Measurements from ENCODE around the gene CYTIP. TPM values are rescaled to one million over a fixed set of nuclear protein-coding genes. Genes with fewer than 3 reads are reported as not detected.

CYTIP gene
- polyA plus RNA-seq (2011; rRNA removed), result not detected in 2 replicates
- not detected in 2 replicates for polyA minus RNA-seq (2011; rRNA and poly(A)+ RNA removed)

GRCh38 chr2:157443795-157444640, at the start of gene CYTIP:
CYTIP (minus strand) TSS chr2:157444089; CDS start chr2:157444020, 69 bp downstream.
- no peak for DNase-seq (ENCODE audit: low read depth, low spot score)
- ChIA-PET POLR2A (no interaction called here), CTCF (no interaction called here)

GRCh38 chr2:157492189-157492773, 48.4 kb upstream of the CYTIP start:
- Histone ChIP-seq H3K4me3 (ENCODE audit: low read depth, low read length) (no peak overlapping the region), H3K27ac (ENCODE audit: low read depth, low read length) (no peak overlapping the region), H3K27me3 (ENCODE audit: control insufficient read depth, insufficient read depth, low read length) (no peaks in the 10 kb centered on the region), H3K9me3 (ENCODE audit: control insufficient read depth, insufficient read depth, low read length) (no peaks in the 10 kb centered on the region)
- TF ChIP-seq CTCF (IDR thresholded peaks at IDR 0.05; ENCODE audit: low read depth, low read length), result peak; percentile 83
- CTCF ChIA-PET, result interaction anchor here (0.6 to 1.5 kb wide), 22 partner anchors 9 to 1262 kb away, joined by 3 to 8 read pairs (median 3); no protein-coding TSS in a partner anchor
- peak; percentile 34 for DNase-seq (ENCODE audit: low read depth, low spot score)
- POLR2A ChIA-PET, result no interaction called here

More at GRCh38 chr2:157443795-157444640, at the start of gene CYTIP:
- Histone ChIP-seq H3K27me3 (ENCODE audit: control insufficient read depth, insufficient read depth, low read length) (no peaks in the 10 kb centered on the region), H3K9me3 (ENCODE audit: control insufficient read depth, insufficient read depth, low read length) (no peaks in the 10 kb centered on the region), H3K27ac (ENCODE audit: low read depth, low read length) (no peak within 1 kb of the TSS), H3K4me3 (ENCODE audit: low read depth, low read length) (no peak within 1 kb of the TSS)
- TF ChIP-seq CTCF (IDR thresholded peaks at IDR 0.05; ENCODE audit: low read depth, low read length), result no peak

- CTCF ChIA-PET, result interaction anchor here (2.2 kb wide), 1 partner anchor 521 kb away, joined by 15 read pairs; no protein-coding TSS in a partner anchor
- TF ChIP-seq CTCF (IDR thresholded peaks at IDR 0.05; ENCODE audit: low read depth, low read length), result no peak
- H3K27me3 ChIP-seq (ENCODE audit: control insufficient read depth, insufficient read depth, low read length), result no peaks in the 10 kb centered on the region
- no peaks in the 10 kb centered on the region for H3K9me3 ChIP-seq (ENCODE audit: control insufficient read depth, insufficient read depth, low read length)
- POLR2A ChIA-PET, result no interaction called here
- no peak overlapping the region for H3K27ac ChIP-seq (ENCODE audit: low read depth, low read length)
- H3K4me3 ChIP-seq (ENCODE audit: low read depth, low read length), result no peak overlapping the region
- DNase-seq (ENCODE audit: low read depth, low spot score), result no peak
Observed at GRCh38 chr2:157489983-157490382, 46.1 kb upstream of the CYTIP start.

- POLR2A ChIA-PET, result no interaction called here
Observed at GRCh38 chr2:157488877-157489276, 45.0 kb upstream of the CYTIP start.

More at GRCh38 chr2:157488877-157489276, 45.0 kb upstream of the CYTIP start:
- no peak for DNase-seq (ENCODE audit: low read depth, low spot score)
- H3K27ac ChIP-seq (ENCODE audit: low read depth, low read length), result no peak overlapping the region
- TF ChIP-seq CTCF (IDR thresholded peaks at IDR 0.05; ENCODE audit: low read depth, low read length), result no peak
- H3K27me3 ChIP-seq (ENCODE audit: control insufficient read depth, insufficient read depth, low read length), result no peaks in the 10 kb centered on the region
- H3K4me3 ChIP-seq (ENCODE audit: low read depth, low read length), result no peak overlapping the region
- CTCF ChIA-PET, result interaction anchor here (0.5 to 1.1 kb wide), 2 partner anchors 142 to 186 kb away, joined by 3 read pairs; no protein-coding TSS in a partner anchor
- H3K9me3 ChIP-seq (ENCODE audit: control insufficient read depth, insufficient read depth, low read length), result no peaks in the 10 kb centered on the region
